Trophoblast cell (in vitro differentiated cells and primary cell): ENCODE measurements around the gene KIF1A.

Source experiments
- DNase-seq, 2 donors: peaks; one replicate each; pipeline ENCODE4 v3.0.0-alpha.2; 2016
- H2AFZ ChIP-seq: 2 replicates; pipeline ENCODE4 v1.6.1; 2013; ENCODE audit warnings: low read length, moderate library complexity, mild to moderate bottlenecking; ENCODE audit not compliant: insufficient read depth, poor library complexity
- H2AK5ac ChIP-seq: 2 replicates; pipeline ENCODE4 v1.6.1; 2013; ENCODE audit warnings: mild to moderate bottlenecking, low read length
- H2BK120ac ChIP-seq: 2 replicates; pipeline ENCODE4 v1.6.1; 2013; ENCODE audit warnings: low read length, mild to moderate bottlenecking, moderate library complexity; ENCODE audit not compliant: insufficient read depth, poor library complexity
- H2BK12ac ChIP-seq: 2 replicates; pipeline ENCODE4 v1.6.1; 2013; ENCODE audit warnings: mild to moderate bottlenecking, low read length, moderate library complexity
- H2BK5ac ChIP-seq: 2 replicates; pipeline ENCODE4 v1.6.1; 2013; ENCODE audit warnings: low read length, low read depth, moderate library complexity, mild to moderate bottlenecking; ENCODE audit not compliant: poor library complexity
- H3K14ac ChIP-seq: 2 replicates; pipeline ENCODE4 v1.6.1; 2013; ENCODE audit warnings: mild to moderate bottlenecking, low read length
- H3K18ac ChIP-seq: 2 replicates; pipeline ENCODE4 v1.6.1; 2013; ENCODE audit warnings: mild to moderate bottlenecking, low read length
- H3K23ac ChIP-seq: 2 replicates; pipeline ENCODE4 v1.6.1; 2013; ENCODE audit warnings: low read length
- H3K27ac ChIP-seq: 2 replicates; pipeline ENCODE4 v1.5.1; 2013; ENCODE audit warnings: low read depth, mild to moderate bottlenecking, inconsistent platforms, low read length, moderate library complexity
- H3K27me3 ChIP-seq: 2 replicates; pipeline ENCODE4 v1.6.1; 2013; ENCODE audit warnings: inconsistent platforms, mild to moderate bottlenecking, low read length, moderate library complexity; ENCODE audit not compliant: insufficient read depth
- H3K36me3 ChIP-seq, 2 experiments: 1 replicate in 1 of 2; 2 replicates in 1 of 2; pipeline ENCODE4 v1.6.1; 2013; ENCODE audit warnings: low read length in 2 of 2, mild to moderate bottlenecking in 2 of 2, moderate library complexity in 1 of 2; ENCODE audit not compliant: insufficient read depth in 2 of 2, control insufficient read depth in 1 of 2
- H3K4ac ChIP-seq: 2 replicates; pipeline ENCODE4 v1.6.1; 2013; ENCODE audit warnings: low read depth, mild to moderate bottlenecking, low read length, moderate library complexity
- H3K4me1 ChIP-seq, 2 experiments: 1 replicate in 1 of 2; 2 replicates in 1 of 2; pipeline ENCODE4 v1.6.1; 2013; ENCODE audit warnings: low read length in 2 of 2, mild to moderate bottlenecking in 2 of 2, moderate library complexity in 1 of 2; ENCODE audit not compliant: insufficient read depth in 2 of 2, control insufficient read depth in 1 of 2
- H3K4me2 ChIP-seq: 2 replicates; pipeline ENCODE4 v1.6.1; 2013; ENCODE audit warnings: inconsistent platforms, mild to moderate bottlenecking, low read length, moderate library complexity
- H3K4me3 ChIP-seq: 2 replicates; pipeline ENCODE4 v1.5.1; 2013; ENCODE audit warnings: mild to moderate bottlenecking, low read depth, low read length, inconsistent platforms
- H3K79me1 ChIP-seq: one replicate; pipeline ENCODE4 v1.6.1; 2013; ENCODE audit warnings: low read length
- H3K79me2 ChIP-seq: 2 replicates; pipeline ENCODE4 v1.6.1; 2013; ENCODE audit warnings: low read length, mild to moderate bottlenecking; ENCODE audit not compliant: control insufficient read depth, insufficient read depth, poor library complexity
- H3K9ac ChIP-seq: 2 replicates; pipeline ENCODE4 v1.6.1; 2013; ENCODE audit warnings: mild to moderate bottlenecking, low read length
- H3K9me3 ChIP-seq: 2 replicates; pipeline ENCODE4 v1.6.1; 2013; ENCODE audit warnings: low read depth, mild to moderate bottlenecking, control low read depth, inconsistent platforms, low read length; ENCODE audit not compliant: insufficient read depth
- H4K12ac ChIP-seq: 2 replicates; pipeline ENCODE4 v1.6.1; 2013; ENCODE audit warnings: low read depth, mild to moderate bottlenecking, low read length, moderate library complexity
- H4K8ac ChIP-seq: 2 replicates; pipeline ENCODE4 v1.6.1; 2013; ENCODE audit warnings: low read depth, mild to moderate bottlenecking, low read length, moderate library complexity
- H4K91ac ChIP-seq: one replicate; pipeline ENCODE4 v1.6.1; 2013; ENCODE audit warnings: low read depth, mild to moderate bottlenecking, low read length, moderate library complexity
- WGBS: extraction: QIAGEN DNeasy Blood & Tissue Kit; methylation state at CpG from one replicate; pipeline ENCODE4 v1.1.7; 2013; ENCODE audit warnings: missing lambda C conversion rate; ENCODE audit not compliant: insufficient read length, insufficient coverage; ENCODE audit errors: extremely low coverage; 5-methylcytosine and 5-hydroxymethylcytosine counted together

Gene KIF1A

GRCh38 chr2:240812721-240813120 is 7.3 kb downstream of the KIF1A start:
- Histone ChIP-seq H3K36me3 (no peaks in the 10 kb centered on the region), H3K79me2 (no peaks in the 10 kb centered on the region), H2BK12ac (no peak overlapping the region), H3K23ac (no peak overlapping the region), H3K9me3 (peaks cover 10% of the 10 kb centered on the region), H2AFZ (no peak overlapping the region), H4K91ac (no peak overlapping the region), H3K18ac (no peak overlapping the region), H3K4me2 (no peak overlapping the region), H3K27ac (no peak overlapping the region), H4K8ac (no peak overlapping the region), H3K79me1 (no peaks in the 10 kb centered on the region), H3K4me1 (no peaks in the 10 kb centered on the region), H2AK5ac (no peak overlapping the region), H2BK5ac (no peak overlapping the region), H4K12ac (no peak overlapping the region), H3K4me3 (no peak overlapping the region), H3K14ac (no peak overlapping the region), H2BK120ac (no peak overlapping the region), H3K27me3 (peaks cover under 1% of the 10 kb centered on the region), H3K9ac (no peak overlapping the region), H3K4ac (no peak overlapping the region)
- DNase-seq, result no peak
- WGBS, result no CpG with 5 or more reads among the region's 20 CpGs

DNA sequence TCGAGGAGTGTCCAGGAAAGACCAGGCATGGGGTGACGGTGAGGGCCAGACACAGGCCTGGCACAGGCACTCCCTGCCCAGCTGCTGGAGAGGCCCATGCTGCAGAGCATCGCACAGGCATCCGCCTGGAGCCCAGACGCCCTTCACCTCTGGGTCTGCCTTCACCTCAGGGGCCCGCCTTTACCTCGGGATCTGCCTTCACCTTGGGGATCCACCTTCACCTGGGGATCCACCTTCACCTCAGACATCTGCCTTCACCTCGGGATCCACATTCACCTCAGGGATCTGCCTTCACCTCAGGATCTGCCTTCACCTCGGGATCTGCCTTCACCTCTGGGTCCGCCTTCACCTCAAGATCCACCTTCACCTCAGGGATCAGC is 7.7 kb downstream of the KIF1A start:
- Histone ChIP-seq H4K8ac (no peak overlapping the region), H3K14ac (no peak overlapping the region), H3K27ac (no peak overlapping the region), H4K12ac (no peak overlapping the region), H3K4ac (no peak overlapping the region), H2AK5ac (no peak overlapping the region), H3K23ac (no peak overlapping the region), H4K91ac (no peak overlapping the region), H3K27me3 (no peaks in the 10 kb centered on the region), H3K79me2 (no peaks in the 10 kb centered on the region), H3K9me3 (peaks cover 10% of the 10 kb centered on the region), H3K4me3 (no peak overlapping the region), H3K4me1 (no peaks in the 10 kb centered on the region), H3K18ac (no peak overlapping the region), H3K79me1 (no peaks in the 10 kb centered on the region), H3K9ac (no peak overlapping the region), H2BK5ac (no peak overlapping the region), H2BK120ac (no peak overlapping the region), H3K36me3 (no peaks in the 10 kb centered on the region), H2AFZ (no peak overlapping the region), H3K4me2 (no peak overlapping the region), H2BK12ac (no peak overlapping the region)
- DNase-seq, result no peak
- no CpG with 5 or more reads among the region's 10 CpGs for WGBS

DNA sequence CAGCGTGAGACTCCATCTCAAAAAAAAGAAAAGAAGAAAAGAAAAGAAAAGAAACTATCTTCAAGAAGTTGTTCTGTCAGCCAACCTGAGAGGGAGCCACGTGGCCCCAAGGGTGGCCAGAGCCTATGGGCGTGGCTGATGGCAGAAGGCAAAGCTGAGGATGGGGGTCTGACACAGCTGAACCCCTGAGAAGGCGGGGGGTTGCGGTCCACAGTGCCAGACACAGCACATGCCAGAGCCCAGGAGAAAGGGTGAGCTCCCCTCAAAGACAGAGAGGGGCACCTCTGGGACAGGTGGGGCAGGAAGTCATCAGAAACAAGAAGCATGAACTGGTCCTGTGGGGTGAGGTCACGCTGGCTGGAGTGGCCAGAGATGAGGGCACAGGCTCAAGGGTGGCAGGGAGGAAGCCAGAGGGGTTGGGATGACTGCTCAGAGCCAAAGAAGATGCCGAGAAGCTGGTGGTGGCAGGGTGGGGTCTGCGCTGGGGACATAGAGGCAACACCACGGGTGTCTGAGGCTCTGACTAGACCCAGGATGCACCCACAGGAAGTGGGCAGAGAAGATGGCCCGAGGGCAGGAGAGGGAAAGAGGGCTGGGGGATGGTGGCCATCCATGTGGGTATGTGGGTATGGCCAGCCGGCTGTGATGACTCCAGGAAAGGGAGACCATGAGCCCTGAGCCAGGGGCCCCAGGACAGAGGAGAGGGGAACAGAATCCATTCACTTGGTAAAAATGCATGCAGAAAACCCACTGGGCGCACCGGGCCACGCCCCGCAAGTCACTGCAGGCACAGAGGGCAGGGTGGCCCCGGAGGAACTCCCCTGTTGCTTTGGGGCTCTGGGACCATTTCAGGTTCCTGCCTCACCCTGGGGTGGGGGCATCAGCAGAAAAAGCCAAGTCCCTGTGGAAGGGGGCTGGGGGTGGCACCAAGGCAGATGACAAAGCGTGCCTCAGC is 8.4 kb downstream of the KIF1A start:
- Histone ChIP-seq H3K4me3 (no peak overlapping the region), H3K79me1 (no peaks in the 10 kb centered on the region), H2BK5ac (no peak overlapping the region), H3K36me3 (no peaks in the 10 kb centered on the region), H3K4ac (no peak overlapping the region), H3K4me1 (no peaks in the 10 kb centered on the region), H3K9ac (no peak overlapping the region), H3K27ac (no peak overlapping the region), H3K18ac (no peak overlapping the region), H4K8ac (no peak overlapping the region), H4K12ac (no peak overlapping the region), H2AFZ (no peak overlapping the region), H3K23ac (no peak overlapping the region), H3K9me3 (peaks cover 10% of the 10 kb centered on the region), H3K4me2 (no peak overlapping the region), H3K79me2 (no peaks in the 10 kb centered on the region), H2BK120ac (no peak overlapping the region), H2BK12ac (no peak overlapping the region), H3K27me3 (no peaks in the 10 kb centered on the region), H3K14ac (no peak overlapping the region), H4K91ac (no peak overlapping the region), H2AK5ac (no peak overlapping the region)
- no peak for DNase-seq
- WGBS, result no CpG with 5 or more reads among the region's 17 CpGs

GRCh38 chr2:240810621-240811020 is 9.4 kb downstream of the KIF1A start:
- no peak for DNase-seq
- no peak overlapping the region for H2AFZ ChIP-seq
- no peak overlapping the region for H3K27ac ChIP-seq
- no peak overlapping the region for H3K4me2 ChIP-seq
- peaks cover 10% of the 10 kb centered on the region for H3K9me3 ChIP-seq
- H3K14ac ChIP-seq, result no peak overlapping the region
- H4K8ac ChIP-seq, result no peak overlapping the region
- no peak overlapping the region for H3K4ac ChIP-seq
- no peak overlapping the region for H4K12ac ChIP-seq
- no peaks in the 10 kb centered on the region for H3K27me3 ChIP-seq
- no peak overlapping the region for H2BK12ac ChIP-seq
- no peaks in the 10 kb centered on the region for H3K79me1 ChIP-seq
- no peak overlapping the region for H2AK5ac ChIP-seq
- peak overlapping the region; percentile 10 for H3K4me3 ChIP-seq
- H2BK5ac ChIP-seq, result no peak overlapping the region
- WGBS, result no CpG with 5 or more reads among the region's 16 CpGs
- no peak overlapping the region for H3K18ac ChIP-seq
- H3K79me2 ChIP-seq, result no peaks in the 10 kb centered on the region
- no peak overlapping the region for H4K91ac ChIP-seq
- H3K4me1 ChIP-seq, result no peaks in the 10 kb centered on the region
- no peak overlapping the region for H2BK120ac ChIP-seq
- no peak overlapping the region for H3K9ac ChIP-seq
- no peak overlapping the region for H3K23ac ChIP-seq
- no peaks in the 10 kb centered on the region for H3K36me3 ChIP-seq
